Heart right ventricle (tissue), 16 donors: ENCODE results near the gene RAB11A. TPM values are rescaled to one million over a fixed set of nuclear protein-coding genes. Genes with fewer than 3 reads are reported as not detected.
A peak's percentile ranks its signal among the peaks of the same experiment; 100 is the strongest.

ENCODE experiments used
- ATAC-seq, 8 donors: fragments of 200-7000 bp; cut with Tn5 transposase; one replicate each; pipeline ENCODE4 v1.9.1; 2020; ENCODE audit warnings: mild to moderate bottlenecking in 8 of 8, moderate library complexity in 8 of 8, moderate number of reproducible peaks in 1 of 8
- DNase-seq, 2 donors: peaks; one replicate each; pipeline ENCODE4 v3.0.0-alpha.2; 2020
- H3K27ac ChIP-seq, 10 donors: fragments of 200-600 bp; sonication (generic) in 2 of 10; one replicate each; pipeline versions ENCODE4 v1.5.0 to v1.8.0; 2020 to 2022; ENCODE audit warnings: mild to moderate bottlenecking in 3 of 10
- H3K27me3 ChIP-seq, 7 donors: fragments of 200-600 bp; one replicate each; pipeline ENCODE4 v1.8.0; 2021 to 2022; ENCODE audit warnings: mild to moderate bottlenecking in 2 of 7
- H3K36me3 ChIP-seq, 9 donors: fragments of 200-600 bp; sonication (generic) in 1 of 9; one replicate each; pipeline versions ENCODE4 v1.5.0 to v1.8.0; 2020 to 2022; ENCODE audit warnings: mild to moderate bottlenecking in 2 of 9
- H3K4me1 ChIP-seq, 9 donors: fragments of 200-600 bp; sonication (generic) in 1 of 9; one replicate each; pipeline versions ENCODE4 v1.5.0 to v1.8.0; 2020 to 2022; ENCODE audit warnings: mild to moderate bottlenecking in 4 of 9
- H3K4me3 ChIP-seq, 10 donors: fragments of 200-600 bp; sonication (generic) in 2 of 10; one replicate each; pipeline versions ENCODE4 v1.5.0 to v1.8.0; 2020 to 2022; ENCODE audit warnings: mild to moderate bottlenecking in 7 of 10, moderate library complexity in 2 of 10
- H3K9me3 ChIP-seq, 11 donors: fragments of 200-600 bp in 10 of 11; sonication (generic) in 2 of 11; one replicate each; pipeline versions ENCODE4 v1.5.0 to v1.8.0; 2013 to 2022; ENCODE audit warnings: mild to moderate bottlenecking in 2 of 11, control low read depth in 1 of 11, moderate library complexity in 1 of 11
- CTCF ChIP-seq, 9 donors: fragments of 200-600 bp; sonication (generic) in 2 of 9; IDR thresholded peaks; one replicate each; pipeline versions ENCODE4 v1.5.0 to v1.8.0; 2021 to 2022; ENCODE audit warnings: antibody characterized with exemption in 9 of 9, mild to moderate bottlenecking in 5 of 9, moderate library complexity in 1 of 9
- WGBS, 2 donors: extraction: QIAGEN DNeasy Blood & Tissue Kit; methylation state at CpG; one replicate each; pipeline ENCODE4 v1.1.7; 2013; ENCODE audit warnings: inconsistent platforms in 1 of 2; 5-methylcytosine and 5-hydroxymethylcytosine counted together
- intact Hi-C, 10 donors: fragments of 100-400 bp; cut with DNase I; formaldehyde crosslinking; loops; one replicate each; pipeline versions ENCODE4 v1.11.1 to v1.14.2; 2022
- polyA plus RNA-seq, 2 donors: library from polyadenylated mRNA; stranded (reverse); fragments of 200-250 nt; gene quantifications; one replicate each; pipeline ENCODE4 v1.2.3, GENCODE V29; 2013
- total RNA-seq, 10 donors: library from RNA; stranded (reverse); fragmentation: NEBNext Ultra II Directional in 3 of 10; extraction: Animal tissue kit (Norgen Biotek cat#: 25700) in 3 of 10; gene quantifications; one replicate each; pipeline versions ENCODE4 v1.2.1 to v1.2.4, GENCODE V29; 2021 to 2023
- donor health status: Arrhythmogenic right ventricular cardiomyopathy.
- donor health status: ischemic (EF 13 %, LVEDD 7.1; RV severe dilation, severe dysfunction).
- donor health status: healthy with polysubstance abuse.
- donor health status: DM: no; HTN: yes; CAD: no.
- donor health status: DM: no; HTN: no; CAD: no.
- donor health status: ischemic (EF 25% LVEDD 6.9; RV normal size, moderate dysfunction).
- donor health status: ischemic (EF 25% LVEDD 5.7; RV mildly dilated, moderate dysfunction).
- donor health status: healthy.
- donor health status: DM: yes; HTN: yes; CAD: no.
- donor health status: Ischemic cardiomyopathy.
- donor health status: ischemic (EF 35%, LVEDD 5.7; RV mildly dilated, moderate dysfunction).
- donor health status: nonischemic (EF 11% LVEDD 7.7; RV severe dilation, severe dysfunction).
- donor health status: DM: yes; HTN: yes; CAD: no.
- donor health status: PGD.
- donor health status: ischemic (EF 29% LVEDD 5.4; RV normal size, mild dysfunction).
- donor health status: nonischemic (EF 23%, LVEDD 6.1; RV moderate dilation, normal function).

RAB11A gene
- total and polyA plus RNA-seq, 12 donors, result 28.5 to 211 (median 150) TPM

GRCh38 chr15:65856821-65857455 lies 12.4 kb upstream of the RAB11A start:
- Histone ChIP-seq H3K27ac (no peak overlapping the region), H3K36me3 (no peaks in the 10 kb centered on the region), H3K27me3 (no peaks in the 10 kb centered on the region)

GRCh38 chr15:65857718-65858402 lies 11.4 kb upstream of the RAB11A start:
- 68 to 71% methylated on average over 5 of the region's 5 CpGs for WGBS, 2 donors
- intact Hi-C loops, result loop anchor here in 8 of 10 donors (2.0 to 10.0 kb wide), 4 partner anchors 213 to 223 kb away; no protein-coding TSS in a partner anchor
- peak in 2 of 8 donors; percentile 33 to 42 for ATAC-seq

More at GRCh38 chr15:65856821-65857455, 12.4 kb upstream of the RAB11A start:
- Histone ChIP-seq H3K4me3 (no peak overlapping the region), H3K9me3 (no peaks in the 10 kb centered on the region), H3K4me1 (no peaks in the 10 kb centered on the region)
- intact Hi-C loops, result loop anchor here in 8 of 10 donors (2.0 to 10.0 kb wide), 4 partner anchors 212 to 222 kb away; no protein-coding TSS in a partner anchor
- peak in 4 of 8 donors; percentile 42 to 56 (median 48) for ATAC-seq
- DNase-seq, result peak; percentile 61
- TF ChIP-seq CTCF (IDR thresholded peaks at IDR 0.05), result peak; percentile 62 to 86 (median 79)
- WGBS, 2 donors, result 67 to 68% methylated on average over 12 of the region's 12 CpGs

GRCh38 chr15:65862682-65863081 lies 6.6 kb upstream of the RAB11A start:
- WGBS, 2 donors, result 11 to 18% methylated on average over 1 of the region's 1 CpG
- DNase-seq (no peak), ATAC-seq (peak in 6 of 8 donors; percentile 33 to 86 (median 44))

More at GRCh38 chr15:65857718-65858402, 11.4 kb upstream of the RAB11A start:
- H3K9me3 ChIP-seq, result no peaks in the 10 kb centered on the region
- no peak overlapping the region for H3K4me3 ChIP-seq
- no peaks in the 10 kb centered on the region for H3K36me3 ChIP-seq
- H3K4me1 ChIP-seq, result no peaks in the 10 kb centered on the region
- H3K27me3 ChIP-seq, result no peaks in the 10 kb centered on the region
- H3K27ac ChIP-seq, result no peak overlapping the region
- no peak for TF ChIP-seq CTCF (IDR thresholded peaks at IDR 0.05)
- no peak for DNase-seq

More at GRCh38 chr15:65862682-65863081, 6.6 kb upstream of the RAB11A start:
- peak in 7 of 9 donors; percentile 20 to 55 (median 33) for TF ChIP-seq CTCF (IDR thresholded peaks at IDR 0.05)
- Histone ChIP-seq H3K4me1 (no peaks in the 10 kb centered on the region), H3K9me3 (no peaks in the 10 kb centered on the region), H3K36me3 (no peaks in the 10 kb centered on the region), H3K27ac (no peak overlapping the region), H3K27me3 (no peaks in the 10 kb centered on the region), H3K4me3 (no peak overlapping the region)
- intact Hi-C loops, result loop anchor here in 2 of 10 donors (10.0 kb wide), 2 partner anchors 228 to 248 kb away; partner anchors contain the start of gene INTS14 (in 1 of the 2)
